Loucy (cell line): ENCODE results near the gene SRC.

ENCODE experiments used
- H2AFZ ChIP-seq: fragments of 200-600 bp; sonication (generic); 2 replicates; pipeline ENCODE4 v1.6.0; 2016; ENCODE audit warnings: antibody characterized with exemption, mild to moderate bottlenecking, low read length, moderate library complexity
- H3F3A ChIP-seq: fragments of 200-600 bp; 2 replicates; pipeline ENCODE4 v1.6.0; 2016; ENCODE audit warnings: antibody characterized with exemption, low read depth, mild to moderate bottlenecking
- H3K27me3 ChIP-seq: fragments of 200-600 bp; sonication (generic); 2 replicates; pipeline ENCODE4 v1.6.1; 2014; ENCODE audit warnings: low read length, mild to moderate bottlenecking; ENCODE audit not compliant: insufficient read depth, poor library complexity, severe bottlenecking
- H3K36me3 ChIP-seq: fragments of 200-600 bp; sonication (generic); 2 replicates; pipeline ENCODE4 v1.6.1; 2016; ENCODE audit warnings: low read length; ENCODE audit not compliant: insufficient read depth
- H3K4me1 ChIP-seq: fragments of 200-600 bp; sonication (generic); 2 replicates; pipeline ENCODE4 v1.5.1; 2014; ENCODE audit warnings: low read length, mild to moderate bottlenecking; ENCODE audit not compliant: insufficient read depth, poor library complexity, severe bottlenecking
- H3K4me2 ChIP-seq: fragments of 200-600 bp; sonication (generic); 2 replicates; pipeline ENCODE4 v1.6.0; 2014; ENCODE audit warnings: antibody characterized with exemption, low read length, low read depth, mild to moderate bottlenecking; ENCODE audit not compliant: poor library complexity, severe bottlenecking
- H3K4me3 ChIP-seq: fragments of 200-600 bp; sonication (generic); 2 replicates; pipeline ENCODE4 v1.5.1; 2014; ENCODE audit warnings: low read length, mild to moderate bottlenecking, mixed read lengths; ENCODE audit not compliant: poor library complexity, severe bottlenecking
- H3K79me2 ChIP-seq: fragments of 200-600 bp; sonication (generic); 2 replicates; pipeline ENCODE4 v1.6.1; 2014; ENCODE audit warnings: low read length; ENCODE audit not compliant: insufficient read depth
- H3K9ac ChIP-seq: fragments of 200-600 bp; sonication (generic); 2 replicates; pipeline ENCODE4 v1.6.0; 2014; ENCODE audit warnings: mild to moderate bottlenecking, low read depth, low read length, moderate library complexity; ENCODE audit not compliant: poor library complexity, severe bottlenecking
- H3K9me2 ChIP-seq: fragments of 200-600 bp; sonication (generic); replicated peaks from 2 replicates; pipeline ENCODE4 v1.6.1; 2016; ENCODE audit warnings: low read depth, low read length, mixed read lengths
- H3K9me3 ChIP-seq: fragments of 200-600 bp; sonication (generic); 2 replicates; pipeline ENCODE4 v1.6.1; 2014; ENCODE audit warnings: mild to moderate bottlenecking, antibody characterized with exemption, low read length, low read depth; ENCODE audit not compliant: insufficient read depth
- H4K20me1 ChIP-seq: fragments of 200-600 bp; sonication (generic); 2 replicates; pipeline ENCODE4 v1.6.0; 2014; ENCODE audit warnings: antibody characterized with exemption, low read length, mild to moderate bottlenecking; ENCODE audit not compliant: insufficient read depth, poor library complexity, severe bottlenecking
- CTCF ChIP-seq: fragments of 200-600 bp; sonication (generic); conservative IDR thresholded peaks from 2 replicates; pipeline ENCODE4 v1.5.1; 2014; ENCODE audit warnings: mild to moderate bottlenecking, antibody characterized with exemption, low read length
- EZH2phosphoT487 ChIP-seq: fragments of 200-600 bp; IDR thresholded peaks from 2 replicates; pipeline ENCODE4 v1.6.1; 2018; ENCODE audit warnings: antibody characterized with exemption, mild to moderate bottlenecking, moderate library complexity, borderline replicate concordance

SRC gene

GRCh38 chr20:37305079-37305478 is 40.9 kb upstream of the SRC start:
- Histone ChIP-seq H3K4me1 (peaks cover 6% of the 10 kb centered on the region), H3K4me2 (no peak overlapping the region), H3K9me2 (no peaks in the 10 kb centered on the region), H3K27me3 (no peaks in the 10 kb centered on the region), H4K20me1 (no peaks in the 10 kb centered on the region), H3K36me3 (peaks cover 56% of the 10 kb centered on the region; the same call in 1 of the 2 replicates), H3F3A (no peaks in the 10 kb centered on the region), H3K9ac (no peak overlapping the region), H3K9me3 (no peaks in the 10 kb centered on the region), H3K79me2 (peaks cover under 1% of the 10 kb centered on the region; the same call in 1 of the 2 replicates), H3K4me3 (no peak overlapping the region), H2AFZ (no peak overlapping the region)
- TF ChIP-seq EZH2phosphoT487: no peak
- no peak for TF ChIP-seq CTCF

GRCh38 chr20:37305839-37306238 is 40.1 kb upstream of the SRC start:
- Histone ChIP-seq H3K9ac (no peak overlapping the region), H3K4me3 (no peak overlapping the region), H3F3A (no peaks in the 10 kb centered on the region), H2AFZ (no peak overlapping the region), H3K9me2 (no peaks in the 10 kb centered on the region), H3K4me2 (no peak overlapping the region), H3K27me3 (no peaks in the 10 kb centered on the region), H4K20me1 (no peaks in the 10 kb centered on the region), H3K79me2 (no peaks in the 10 kb centered on the region), H3K9me3 (no peaks in the 10 kb centered on the region), H3K4me1 (peaks cover 6% of the 10 kb centered on the region), H3K36me3 (peaks cover 56% of the 10 kb centered on the region; the same call in 1 of the 2 replicates)
- TF ChIP-seq CTCF (no peak), EZH2phosphoT487 (no peak)

- Histone ChIP-seq H3F3A (no peaks in the 10 kb centered on the region), H4K20me1 (peaks cover 3% of the 10 kb centered on the region), H3K4me3 (no peak overlapping the region), H3K79me2 (no peaks in the 10 kb centered on the region), H3K27me3 (no peaks in the 10 kb centered on the region), H3K4me2 (no peak overlapping the region), H2AFZ (no peak overlapping the region), H3K9me2 (no peaks in the 10 kb centered on the region), H3K9me3 (no peaks in the 10 kb centered on the region), H3K36me3 (peaks cover 52% of the 10 kb centered on the region; the same call in 1 of the 2 replicates), H3K4me1 (peaks cover 6% of the 10 kb centered on the region), H3K9ac (no peak overlapping the region)
- TF ChIP-seq CTCF (no peak), EZH2phosphoT487 (no peak)
Measured at GRCh38 chr20:37308086-37309050, 37.6 kb upstream of the SRC start.
